HuH-7 (cell line): ENCODE measurements around the gene ORC2.

Source experiments
- DNase-seq: peaks from one replicate; pipeline ENCODE4 v3.0.0; 2011; ENCODE audit warnings: low spot score

Gene ORC2

DNA sequence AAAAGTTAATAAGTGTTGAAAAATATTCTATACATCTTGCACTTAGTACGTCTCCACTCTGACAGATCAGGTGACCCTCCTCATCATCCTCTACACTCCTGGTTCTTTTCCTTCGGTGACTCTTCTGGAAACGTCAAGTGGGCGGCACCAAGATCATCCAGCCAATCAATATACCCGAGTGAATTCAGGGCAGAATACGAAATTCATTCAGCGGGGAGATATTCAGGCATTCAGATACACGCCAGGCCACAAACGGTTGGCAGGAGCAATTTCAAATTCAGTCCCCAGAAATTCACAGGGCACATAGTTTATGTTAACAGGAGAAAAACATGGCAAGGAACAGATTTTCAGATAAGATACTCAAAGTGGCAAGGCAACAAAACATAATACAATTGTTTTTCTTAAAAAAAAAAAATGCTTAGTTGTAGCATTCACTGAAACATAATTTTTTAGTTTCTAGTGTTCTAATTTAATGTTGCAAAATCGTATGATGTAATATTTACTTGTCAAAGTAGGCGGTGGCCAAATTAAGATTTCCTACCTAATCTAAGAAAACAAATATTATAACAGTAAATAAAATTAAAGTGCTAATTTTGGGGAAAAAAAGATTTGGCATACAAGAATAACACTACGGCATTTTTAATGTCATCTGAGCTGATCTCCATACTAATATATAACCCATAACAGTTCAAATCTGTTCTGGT is 103.2 kb downstream of the ORC2 start:
- no peak for DNase-seq
